NCI-H146 (cell line): ENCODE data around the gene LTA.

Experiments used
- DNase-seq: peaks from one replicate; lab custom pipeline; 2025; lab: John Stamatoyannopoulos, UW

Gene LTA, protein sequence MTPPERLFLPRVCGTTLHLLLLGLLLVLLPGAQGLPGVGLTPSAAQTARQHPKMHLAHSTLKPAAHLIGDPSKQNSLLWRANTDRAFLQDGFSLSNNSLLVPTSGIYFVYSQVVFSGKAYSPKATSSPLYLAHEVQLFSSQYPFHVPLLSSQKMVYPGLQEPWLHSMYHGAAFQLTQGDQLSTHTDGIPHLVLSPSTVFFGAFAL

DNA sequence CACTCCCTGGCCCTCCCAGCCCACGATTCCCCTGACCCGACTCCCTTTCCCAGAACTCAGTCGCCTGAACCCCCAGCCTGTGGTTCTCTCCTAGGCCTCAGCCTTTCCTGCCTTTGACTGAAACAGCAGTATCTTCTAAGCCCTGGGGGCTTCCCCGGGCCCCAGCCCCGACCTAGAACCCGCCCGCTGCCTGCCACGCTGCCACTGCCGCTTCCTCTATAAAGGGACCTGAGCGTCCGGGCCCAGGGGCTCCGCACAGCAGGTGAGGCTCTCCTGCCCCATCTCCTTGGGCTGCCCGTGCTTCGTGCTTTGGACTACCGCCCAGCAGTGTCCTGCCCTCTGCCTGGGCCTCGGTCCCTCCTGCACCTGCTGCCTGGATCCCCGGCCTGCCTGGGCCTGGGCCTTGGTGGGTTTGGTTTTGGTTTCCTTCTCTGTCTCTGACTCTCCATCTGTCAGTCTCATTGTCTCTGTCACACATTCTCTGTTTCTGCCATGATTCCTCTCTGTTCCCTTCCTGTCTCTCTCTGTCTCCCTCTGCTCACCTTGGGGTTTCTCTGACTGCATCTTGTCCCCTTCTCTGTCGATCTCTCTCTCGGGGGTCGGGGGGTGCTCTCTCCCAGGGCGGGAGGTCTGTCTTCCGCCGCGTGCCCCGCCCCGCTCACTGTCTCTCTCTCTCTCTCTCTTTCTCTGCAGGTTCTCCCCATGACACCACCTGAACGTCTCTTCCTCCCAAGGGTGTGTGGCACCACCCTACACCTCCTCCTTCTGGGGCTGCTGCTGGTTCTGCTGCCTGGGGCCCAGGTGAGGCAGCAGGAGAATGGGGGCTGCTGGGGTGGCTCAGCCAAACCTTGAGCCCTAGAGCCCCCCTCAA is at the start of gene LTA:
Gene LTA, plus strand, starts transcription at position 249 of the 871 bp plus-strand sequence. Its CDS starts 454 bp downstream, at position 703.
- no peak for DNase-seq

DNA sequence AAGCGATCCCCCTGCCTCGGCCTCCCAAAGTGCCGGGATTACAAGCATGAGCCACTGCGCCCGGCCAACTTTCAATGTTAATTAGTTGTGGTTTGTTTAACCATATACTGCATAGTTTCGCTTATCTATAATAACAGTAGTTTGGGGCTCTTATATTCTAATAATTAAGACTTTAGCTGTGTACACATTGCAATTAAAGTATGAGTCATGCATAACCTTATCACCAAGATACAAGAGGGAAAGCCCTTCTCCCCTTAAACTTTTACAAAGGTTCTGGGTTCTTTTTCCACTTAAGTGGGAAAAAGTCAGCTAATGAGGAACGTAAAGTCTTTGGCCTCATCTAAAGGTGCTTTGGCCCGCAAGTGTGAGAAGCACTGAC is 46.5 kb upstream of the LTA start:
- DNase-seq: no peak

DNA sequence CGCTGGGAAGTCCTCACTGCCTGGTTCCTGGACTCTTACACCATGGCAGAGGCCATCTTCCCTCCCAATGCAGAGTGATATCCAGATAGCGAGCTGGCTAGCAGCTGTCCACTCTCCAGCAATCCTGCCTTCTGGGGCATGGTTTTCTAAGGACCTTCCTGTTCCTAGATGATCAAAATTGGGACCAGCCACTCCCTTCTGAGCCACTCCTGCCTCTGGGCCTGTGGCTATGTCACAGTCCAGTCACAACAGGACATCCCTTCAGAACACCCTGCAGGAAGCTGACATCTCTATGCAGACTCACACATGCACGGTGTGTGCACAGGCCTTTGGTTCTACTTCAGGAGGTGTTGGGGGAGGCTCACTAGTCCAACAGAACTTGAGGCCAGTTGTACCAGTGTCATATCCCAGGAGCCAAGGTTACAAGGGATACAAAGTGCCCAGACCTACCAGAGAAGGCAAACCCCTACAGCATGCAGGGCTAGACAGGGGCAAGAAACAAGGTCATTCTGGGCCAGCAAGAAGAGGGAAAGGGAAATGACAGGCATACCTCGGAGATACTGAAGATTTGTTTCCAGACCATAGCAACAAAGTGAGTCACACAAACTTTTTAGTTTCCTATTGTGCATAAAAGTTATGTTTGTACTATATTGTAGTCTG is 46.0 kb upstream of the LTA start:
- DNase-seq: no peak

DNA sequence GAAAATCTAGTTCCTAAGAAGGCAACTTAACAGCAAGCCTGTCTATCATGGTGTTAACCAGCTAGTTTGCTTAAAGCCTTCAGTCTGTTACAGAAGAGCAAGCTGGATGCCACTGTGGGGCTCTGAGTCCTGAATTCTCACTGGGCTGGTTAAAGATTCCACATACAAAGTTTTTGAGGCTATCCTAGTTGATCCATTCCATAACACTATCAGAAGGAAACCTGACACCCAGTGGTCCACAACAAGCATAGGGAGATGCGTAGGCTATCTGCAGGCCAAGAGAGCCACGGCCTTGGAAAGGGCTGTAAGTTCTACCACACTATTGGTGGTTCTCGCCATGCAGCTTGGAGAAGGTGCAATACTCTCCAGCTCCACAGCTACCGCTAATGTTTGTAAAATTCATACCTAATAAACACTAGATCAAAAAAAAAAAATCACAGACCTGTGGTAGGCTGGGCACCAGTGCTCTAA is 43.7 kb upstream of the LTA start:
- DNase-seq: no peak

DNA sequence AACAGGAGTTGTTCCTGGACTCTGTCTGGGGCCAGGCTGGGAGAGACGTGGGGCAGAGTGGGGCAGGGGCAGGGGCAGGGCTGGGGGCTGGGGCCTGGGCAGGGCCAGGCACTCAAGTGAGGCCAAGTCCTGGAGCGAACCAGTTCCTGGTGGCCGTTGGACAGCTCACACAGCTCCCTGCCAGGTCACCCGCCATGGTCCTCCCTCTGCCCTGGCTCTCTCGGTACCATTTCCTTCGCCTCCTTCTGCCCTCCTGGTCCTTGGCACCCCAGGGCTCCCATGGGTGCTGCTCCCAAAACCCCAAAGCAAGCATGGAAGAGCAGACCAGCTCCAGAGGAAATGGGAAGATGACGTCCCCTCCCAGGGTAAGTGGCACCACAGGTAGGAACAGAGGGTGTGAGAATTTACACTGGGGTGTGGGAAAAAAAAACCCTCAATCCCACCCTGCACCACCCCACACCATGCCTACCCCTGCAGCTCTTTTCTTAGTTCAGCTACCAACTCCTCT is 43.2 kb upstream of the LTA start, which contains the start of gene MCCD1:
Gene MCCD1, plus strand, starts transcription at position 142 of the 508 bp plus-strand sequence. Its CDS starts 53 bp downstream, at position 195.
- no peak for DNase-seq

DNA sequence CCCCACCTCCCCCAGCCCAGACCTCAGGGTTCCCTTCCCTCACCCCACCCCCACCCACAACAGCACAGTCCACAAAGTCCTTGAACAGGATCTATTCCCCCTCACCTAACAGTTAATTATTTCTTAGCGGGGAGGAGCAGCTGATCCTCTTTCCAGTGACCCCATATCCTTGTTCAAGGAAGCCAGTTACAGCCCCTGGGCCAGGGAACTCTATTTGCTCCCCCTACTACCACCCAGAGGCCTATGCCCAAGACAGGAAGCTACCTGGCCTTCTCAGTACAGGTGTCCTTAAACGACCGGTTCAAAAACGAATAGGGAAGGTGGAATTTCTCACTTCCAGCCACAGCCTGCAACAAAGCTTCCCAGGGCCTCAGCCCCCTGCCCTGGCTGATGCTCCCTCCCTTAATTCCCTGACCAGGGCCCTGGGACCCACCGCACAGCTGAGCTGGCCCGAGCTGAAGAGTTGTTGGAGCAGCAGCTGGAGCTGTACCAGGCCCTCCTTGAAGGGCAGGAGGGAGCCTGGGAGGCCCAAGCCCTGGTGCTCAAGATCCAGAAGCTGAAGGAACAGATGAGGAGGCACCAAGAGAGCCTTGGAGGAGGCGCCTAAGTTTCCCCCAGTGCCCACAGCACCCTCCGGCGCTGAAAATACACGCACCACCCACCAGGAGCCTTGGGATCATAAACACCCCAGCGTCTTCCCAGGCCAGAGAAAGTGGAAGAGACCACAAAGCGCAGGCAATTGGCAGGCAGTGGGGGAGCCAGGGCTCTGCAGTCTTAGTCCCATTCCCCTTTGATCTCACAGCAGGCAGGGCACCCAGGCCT is 42.5 kb upstream of the LTA start:
- DNase-seq: no peak

DNA sequence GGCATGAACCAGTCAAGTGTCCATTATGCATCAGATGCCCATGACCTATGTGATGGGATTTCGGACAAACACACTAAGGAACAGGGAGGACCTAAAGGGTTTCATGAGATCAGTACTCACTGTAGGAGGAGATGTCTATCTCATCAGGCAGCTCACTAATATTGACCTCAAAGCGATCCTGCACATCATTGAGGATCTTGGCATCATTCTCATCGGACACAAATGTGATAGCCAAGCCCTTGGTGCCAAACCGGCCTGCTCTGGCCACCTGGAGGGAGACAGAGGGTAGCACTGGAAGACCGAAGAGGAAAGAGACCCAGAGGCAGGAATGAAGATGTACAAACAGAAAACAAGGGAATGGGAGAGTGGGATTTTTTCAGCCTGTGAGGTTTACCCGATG is 41.4 kb upstream of the LTA start:
- no peak for DNase-seq

DNA sequence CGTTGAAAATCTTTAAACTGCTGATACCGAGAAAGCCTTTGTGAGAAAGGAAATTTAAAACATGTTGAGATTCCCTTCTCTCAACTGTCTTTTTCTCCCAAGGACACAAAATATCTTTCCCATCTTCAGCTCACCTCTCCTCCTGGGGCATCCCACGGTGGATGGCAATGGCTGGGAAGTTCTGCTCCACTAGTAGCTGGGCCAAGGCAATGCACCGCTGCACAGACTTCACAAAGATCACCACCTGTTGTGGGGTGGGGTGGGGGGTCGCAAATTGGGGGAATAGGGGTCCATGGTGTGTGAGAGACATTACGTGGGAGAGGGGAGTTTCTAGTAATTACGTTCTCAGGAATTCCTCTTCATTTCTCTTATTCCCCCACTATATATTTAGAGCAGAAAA is 40.9 kb upstream of the LTA start:
- DNase-seq: no peak

DNA sequence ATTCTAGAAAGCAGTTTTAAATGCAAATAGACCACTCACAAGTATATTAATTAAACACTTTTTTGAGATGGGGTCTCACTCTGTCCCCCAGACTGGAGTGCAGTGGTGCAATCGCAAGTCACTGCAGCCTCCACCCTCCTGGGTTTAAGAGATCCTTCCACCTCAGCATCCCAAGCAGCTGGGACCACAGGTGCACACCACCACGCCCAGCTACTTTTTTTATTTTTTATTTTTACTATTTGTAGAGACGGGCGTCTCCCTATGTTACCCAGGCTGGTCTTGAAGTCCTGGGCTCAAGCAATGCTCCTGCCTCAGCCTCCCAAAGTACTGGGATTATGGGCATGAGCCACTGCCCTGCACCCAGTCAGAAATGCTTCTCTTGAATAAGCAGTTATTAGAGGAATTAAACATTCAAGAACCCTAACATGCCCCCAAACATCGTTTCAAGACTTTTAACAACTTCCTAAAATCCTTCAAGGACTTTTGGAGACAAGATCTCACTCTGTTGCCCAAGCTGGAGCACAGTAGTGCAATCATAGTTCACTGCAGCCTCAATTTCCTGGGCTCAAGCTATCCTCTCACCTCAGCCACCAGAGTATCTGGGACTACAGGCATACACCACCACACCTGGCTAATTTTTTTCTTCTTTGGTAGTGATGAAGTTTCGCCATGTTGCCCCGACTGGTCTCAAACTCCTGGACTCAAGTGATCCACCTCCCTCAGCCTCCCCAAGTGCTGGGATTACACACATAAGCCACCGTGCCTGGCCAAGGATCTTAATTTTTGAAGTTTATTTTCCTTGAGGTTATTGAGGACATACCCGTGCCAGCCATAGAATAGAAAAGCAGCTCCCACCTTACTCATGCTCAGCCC is 40.1 kb upstream of the LTA start:
- DNase-seq: no peak

DNA sequence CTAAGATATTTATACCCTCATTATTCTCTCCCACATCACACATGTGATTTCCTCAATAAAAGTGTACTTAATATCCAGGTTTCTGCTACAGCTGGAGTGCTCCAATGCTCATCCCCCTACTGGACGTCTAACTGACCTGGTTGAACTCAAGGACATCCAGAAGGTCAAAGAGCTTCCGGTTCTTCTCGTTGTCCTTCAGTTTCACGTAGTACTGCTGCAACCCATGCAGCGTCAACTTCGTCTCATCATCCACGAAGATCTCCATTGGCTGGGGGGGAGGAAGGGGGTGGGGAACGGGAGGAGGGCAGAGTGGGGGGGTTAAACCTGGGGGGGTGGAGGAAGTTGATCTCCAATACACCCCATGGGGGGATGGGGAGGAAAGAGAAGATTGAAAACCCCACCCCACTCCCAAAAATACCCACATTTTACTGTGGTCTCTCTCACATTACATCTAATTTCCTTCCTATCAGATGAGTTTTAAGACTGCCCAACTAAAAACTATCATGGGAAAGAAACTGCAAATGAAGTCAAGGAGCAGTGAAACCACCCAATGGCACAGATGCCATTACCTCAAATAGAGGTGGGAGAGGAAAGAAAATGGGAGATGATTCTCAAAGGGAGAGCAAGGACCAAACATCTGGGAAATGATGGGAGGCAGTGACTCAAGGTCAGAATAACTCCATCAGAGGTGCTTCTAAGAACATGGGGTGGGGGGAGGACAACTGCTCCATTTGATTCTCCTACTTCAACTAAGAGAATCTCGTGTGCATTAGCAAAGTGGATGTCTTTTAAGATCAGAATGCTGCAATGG is 39.2 kb upstream of the LTA start:
- no peak for DNase-seq

DNA sequence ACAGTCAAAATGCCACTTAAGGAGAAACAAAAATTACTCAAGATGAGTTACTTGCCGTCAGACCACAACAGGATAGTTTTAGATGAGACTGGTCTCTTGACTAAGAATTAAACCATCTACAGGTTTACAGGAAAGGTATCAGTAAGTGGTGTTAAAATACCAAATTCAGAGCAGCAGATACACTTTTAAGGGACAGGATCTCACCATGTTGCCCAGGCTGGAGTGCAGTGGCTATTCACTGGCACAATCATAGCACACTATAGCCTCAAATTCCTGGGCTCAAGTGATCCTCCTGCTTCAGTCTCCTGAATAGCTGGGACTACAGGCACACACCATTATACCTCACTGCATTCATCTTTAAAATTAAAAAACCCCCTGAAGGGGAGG is 38.6 kb upstream of the LTA start:
- no peak for DNase-seq

DNA sequence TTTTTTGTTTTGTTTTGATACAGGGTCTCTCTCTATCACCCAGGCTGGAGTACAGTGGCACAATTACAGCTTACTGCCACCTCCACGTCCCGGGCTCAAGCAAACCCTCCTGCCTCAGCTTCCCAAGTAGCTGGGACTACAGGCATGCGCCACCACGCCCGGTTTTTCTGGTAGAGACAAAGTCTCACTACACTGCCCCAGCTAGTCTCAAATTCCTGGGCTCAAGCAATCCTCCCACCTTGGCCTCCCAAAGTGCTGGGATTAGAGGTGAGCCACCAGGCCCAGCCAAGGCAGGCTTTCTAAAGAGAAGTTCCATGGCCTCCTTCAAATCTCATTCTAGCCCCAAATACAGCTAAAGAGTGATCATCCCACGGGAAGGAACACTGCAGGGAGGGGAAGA is 38.1 kb upstream of the LTA start:
- no peak for DNase-seq

DNA sequence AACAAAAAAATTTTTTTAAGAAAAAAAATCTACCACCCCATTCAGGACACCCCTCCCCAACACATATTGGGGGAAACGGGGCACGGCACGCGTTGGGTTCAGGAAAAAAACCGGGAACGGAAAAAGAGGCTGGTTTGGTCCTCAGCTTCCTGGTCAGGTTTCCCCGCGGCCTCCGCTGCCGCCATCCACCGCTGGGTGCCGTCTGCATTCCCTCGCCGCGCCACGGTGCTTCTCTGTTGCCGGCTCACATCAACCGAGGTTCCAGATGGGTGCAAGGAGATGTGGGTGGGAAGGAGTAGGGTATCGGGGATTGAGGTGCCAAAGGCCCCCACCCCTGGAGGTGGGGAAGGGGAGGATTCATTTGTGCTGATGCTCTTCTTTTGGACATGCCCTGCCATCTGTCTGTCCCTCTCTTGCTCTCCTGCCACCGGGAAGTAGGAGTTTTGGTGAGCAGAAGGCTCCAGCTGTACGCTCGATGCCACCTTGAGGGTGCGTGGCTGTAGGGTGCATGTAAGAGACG is 37.5 kb upstream of the LTA start:
- no peak for DNase-seq

DNA sequence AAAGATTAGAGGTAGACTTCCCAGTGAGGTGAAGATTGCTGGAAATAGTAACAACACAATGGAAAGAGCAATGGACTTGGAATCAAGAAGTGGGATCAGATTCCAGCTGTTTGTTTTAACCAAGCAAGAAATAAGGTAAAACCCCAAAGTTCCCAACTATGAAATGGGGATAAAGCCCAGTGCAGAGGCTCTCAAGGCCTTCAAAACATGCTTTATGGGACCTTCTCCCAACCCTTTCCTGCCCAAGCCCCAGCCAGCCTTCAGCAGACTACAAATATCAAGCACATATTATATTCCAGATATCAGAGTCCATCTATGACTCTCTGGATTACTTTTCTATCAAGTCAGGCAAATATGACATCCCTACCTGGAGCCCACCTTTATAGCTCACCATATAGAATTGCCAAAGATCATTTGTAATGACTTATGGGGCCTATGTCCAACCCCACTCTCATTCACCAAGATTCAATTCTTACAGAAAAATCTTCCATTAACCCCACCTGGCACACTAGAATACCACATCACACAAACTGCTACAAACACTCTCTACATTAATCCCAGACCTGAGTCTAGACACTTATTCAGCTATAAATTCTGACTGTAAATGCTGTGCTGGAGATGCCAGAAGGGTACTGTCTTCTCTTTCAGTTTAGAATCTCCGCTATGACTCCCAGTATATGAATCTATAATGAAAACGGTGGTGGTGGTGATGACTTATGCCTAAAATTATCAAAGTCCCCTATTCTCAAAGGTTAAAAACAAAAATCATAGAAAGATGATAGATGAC is 36.4 kb upstream of the LTA start:
- no peak for DNase-seq

DNA sequence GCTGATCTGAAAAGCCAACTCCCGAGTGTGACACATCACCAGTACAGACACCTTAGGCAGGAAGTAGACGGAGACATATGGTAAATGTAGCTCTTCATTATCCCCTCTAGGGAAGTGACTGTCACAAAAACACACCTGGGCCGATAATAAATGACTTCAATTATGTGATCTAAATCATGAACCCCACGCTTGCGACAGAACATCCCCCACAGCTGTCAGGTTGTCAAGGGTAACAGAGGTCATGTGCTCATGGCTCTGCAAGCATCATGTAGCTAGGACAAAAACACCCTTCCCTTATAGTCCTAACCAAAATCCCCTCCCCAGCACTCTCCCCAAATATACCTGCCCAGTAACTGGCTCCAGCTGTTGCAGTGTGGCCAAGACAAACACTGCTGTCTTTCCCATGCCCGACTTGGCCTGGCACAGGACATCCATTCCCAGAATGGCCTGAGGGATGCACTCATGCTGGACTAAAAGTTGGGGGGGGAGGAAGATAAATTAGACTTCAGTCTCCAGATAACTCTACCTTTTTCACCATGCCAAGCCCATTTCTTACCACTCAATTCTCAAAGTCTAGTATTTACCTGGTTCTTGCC is 33.2 kb upstream of the LTA start:
- DNase-seq: no peak

DNA sequence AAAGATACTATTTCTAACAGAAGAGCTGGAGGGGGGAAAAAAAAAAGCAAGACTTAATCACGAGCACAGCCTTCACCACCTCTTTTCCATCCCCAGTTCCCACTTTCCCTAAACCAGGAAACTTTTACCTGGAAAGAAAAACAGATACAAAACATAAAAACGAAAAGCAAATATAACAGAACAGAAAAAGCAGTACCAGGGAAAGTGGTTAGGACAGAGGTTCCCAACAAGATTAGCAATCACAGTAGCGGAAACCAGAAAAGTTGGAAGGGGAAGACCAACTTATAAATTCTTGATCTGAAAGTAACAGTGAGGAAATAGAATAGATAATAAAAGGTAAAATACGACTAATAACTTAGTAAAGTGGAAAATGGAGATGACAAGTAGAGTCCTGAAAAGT is 31.4 kb upstream of the LTA start:
- no peak for DNase-seq

DNA sequence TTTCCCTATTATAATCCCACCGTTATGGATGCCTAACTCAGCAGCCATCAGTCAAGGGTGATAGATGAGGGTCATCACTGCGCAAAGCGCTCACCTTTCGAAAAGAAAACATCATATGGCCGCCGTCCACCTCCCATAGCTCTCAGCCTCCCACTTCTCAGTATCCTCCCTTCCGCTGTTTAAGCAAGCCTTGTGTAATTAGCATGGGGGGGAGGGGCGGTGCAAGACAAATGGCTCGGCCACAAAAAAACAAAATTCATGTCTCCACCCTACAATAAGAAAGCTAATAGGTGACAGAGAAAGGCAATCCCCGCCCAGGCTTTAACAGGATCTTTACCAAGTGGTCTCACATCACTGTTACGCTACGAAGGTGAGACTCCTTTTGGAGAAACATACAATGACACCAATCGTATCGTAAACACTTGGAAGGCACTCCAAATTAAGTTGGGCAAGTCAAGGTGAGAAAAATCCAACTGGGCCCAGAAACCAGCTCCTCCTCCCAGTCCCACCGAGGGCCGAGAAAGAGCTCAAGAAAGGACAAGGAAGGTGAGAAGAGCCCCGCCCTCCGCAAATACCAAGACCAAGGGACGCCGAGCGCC is 30.9 kb upstream of the LTA start:
- peak; percentile 81 for DNase-seq
